Measurements from ENCODE around the gene CDH8. TPM values are rescaled to one million over a fixed set of nuclear protein-coding genes. Genes with fewer than 3 reads are reported as not detected.

Gene CDH8
- total RNA-seq, 1 experiment from 2014 or later = 50.5 TPM

DNA sequence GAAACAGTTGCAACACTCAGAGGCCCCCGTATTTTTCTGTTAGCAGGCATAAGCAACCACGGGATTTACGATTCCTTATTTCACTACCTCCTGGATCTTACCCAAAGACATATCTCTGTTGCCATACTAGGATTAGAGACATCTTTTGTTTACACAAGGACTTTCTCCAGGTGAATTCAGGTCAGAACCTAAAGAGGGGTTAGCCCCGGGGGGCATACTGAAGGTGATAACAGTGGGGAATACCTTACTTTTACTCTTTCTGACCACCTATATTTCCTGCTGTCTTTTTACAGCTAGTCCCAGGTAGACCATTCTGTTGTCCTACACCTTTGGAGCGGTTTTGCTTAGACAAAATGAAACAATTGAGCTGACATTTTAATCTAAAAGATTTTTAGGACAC is 27.9 kb upstream of the CDH8 start:
- no TSS peak for BruUV-seq (replicated peaks)
- no peak overlapping the region for H3K27ac ChIP-seq (ENCODE audit: low read depth, low read length, poor library complexity, severe bottlenecking)
- ChIA-PET POLR2A (ENCODE audit: low non-redundant PET) (interaction anchor here (0.6 kb wide), 1 partner anchor 142 kb away, joined by 3 read pairs; no protein-coding TSS in a partner anchor), CTCF (no interaction called here)
- H3K36me3 ChIP-seq (ENCODE audit: insufficient read depth, low read length, poor library complexity, severe bottlenecking) = no peaks in the 10 kb centered on the region
- no peaks in the 10 kb centered on the region for H3K27me3 ChIP-seq (replicated peaks; ENCODE audit: insufficient read depth, low read depth, low read length, poor library complexity)
- no peak overlapping the region for H3K4me3 ChIP-seq (ENCODE audit: low read depth, low read length, poor library complexity, severe bottlenecking)
- no peaks in the 10 kb centered on the region for H3K9me3 ChIP-seq (ENCODE audit: low read depth, low read length, poor library complexity, severe bottlenecking)
- DNase-seq (ENCODE audit: low spot score) = no peak
- H3K4me1 ChIP-seq (ENCODE audit: insufficient read depth, low read length, poor library complexity, severe bottlenecking) = no peaks in the 10 kb centered on the region
- TF ChIP-seq, protein P1, sequence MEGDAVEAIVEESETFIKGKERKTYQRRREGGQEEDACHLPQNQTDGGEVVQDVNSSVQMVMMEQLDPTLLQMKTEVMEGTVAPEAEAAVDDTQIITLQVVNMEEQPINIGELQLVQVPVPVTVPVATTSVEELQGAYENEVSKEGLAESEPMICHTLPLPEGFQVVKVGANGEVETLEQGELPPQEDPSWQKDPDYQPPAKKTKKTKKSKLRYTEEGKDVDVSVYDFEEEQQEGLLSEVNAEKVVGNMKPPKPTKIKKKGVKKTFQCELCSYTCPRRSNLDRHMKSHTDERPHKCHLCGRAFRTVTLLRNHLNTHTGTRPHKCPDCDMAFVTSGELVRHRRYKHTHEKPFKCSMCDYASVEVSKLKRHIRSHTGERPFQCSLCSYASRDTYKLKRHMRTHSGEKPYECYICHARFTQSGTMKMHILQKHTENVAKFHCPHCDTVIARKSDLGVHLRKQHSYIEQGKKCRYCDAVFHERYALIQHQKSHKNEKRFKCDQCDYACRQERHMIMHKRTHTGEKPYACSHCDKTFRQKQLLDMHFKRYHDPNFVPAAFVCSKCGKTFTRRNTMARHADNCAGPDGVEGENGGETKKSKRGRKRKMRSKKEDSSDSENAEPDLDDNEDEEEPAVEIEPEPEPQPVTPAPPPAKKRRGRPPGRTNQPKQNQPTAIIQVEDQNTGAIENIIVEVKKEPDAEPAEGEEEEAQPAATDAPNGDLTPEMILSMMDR (conservative IDR thresholded peaks at IDR 0.05; ENCODE audit: low read depth, low read length) = no peak
- no peak for TF ChIP-seq EZH2 (IDR thresholded peaks at IDR 0.05; ENCODE audit: borderline replicate concordance, low read depth, low read length, poor library complexity, severe bottlenecking)
- intact Hi-C loops (cut with micrococcal nuclease; ENCODE audit: unreplicated experiment) = no loop called here

DNA sequence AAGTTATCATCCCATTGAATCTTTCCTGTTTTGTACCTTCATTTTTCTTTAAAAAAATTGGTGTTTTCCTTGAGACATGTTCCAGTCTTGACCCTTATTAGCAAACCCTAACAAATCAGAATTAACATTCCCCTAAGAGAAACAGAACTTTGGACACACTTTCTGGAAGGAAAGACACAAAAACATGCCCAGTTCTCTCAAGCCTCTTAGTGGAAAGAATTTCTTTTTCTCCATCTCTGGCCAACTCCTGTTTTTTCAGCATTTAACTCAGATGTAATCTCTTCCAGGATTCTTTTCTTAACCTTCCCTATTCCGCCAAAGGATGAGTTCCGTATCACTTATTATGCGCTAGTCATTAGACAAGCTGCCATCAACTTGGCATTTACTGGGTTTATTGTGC is 23.9 kb upstream of the CDH8 start:
- ChIA-PET CTCF (no interaction called here), POLR2A (ENCODE audit: low non-redundant PET) (no interaction called here)
- no peaks in the 10 kb centered on the region for H3K27me3 ChIP-seq (replicated peaks; ENCODE audit: insufficient read depth, low read depth, low read length, poor library complexity)
- no peaks in the 10 kb centered on the region for H3K36me3 ChIP-seq (ENCODE audit: insufficient read depth, low read length, poor library complexity, severe bottlenecking)
- H3K27ac ChIP-seq (ENCODE audit: low read depth, low read length, poor library complexity, severe bottlenecking) = no peak overlapping the region
- DNase-seq (ENCODE audit: low spot score) = no peak
- no peaks in the 10 kb centered on the region for H3K9me3 ChIP-seq (ENCODE audit: low read depth, low read length, poor library complexity, severe bottlenecking)
- BruUV-seq (replicated peaks) = no TSS peak
- TF ChIP-seq EZH2 (IDR thresholded peaks at IDR 0.05; ENCODE audit: borderline replicate concordance, low read depth, low read length, poor library complexity, severe bottlenecking) = no peak
- no peak overlapping the region for H3K4me3 ChIP-seq (ENCODE audit: low read depth, low read length, poor library complexity, severe bottlenecking)
- H3K4me1 ChIP-seq (ENCODE audit: insufficient read depth, low read length, poor library complexity, severe bottlenecking) = no peaks in the 10 kb centered on the region
- intact Hi-C loops (cut with micrococcal nuclease; ENCODE audit: unreplicated experiment) = no loop called here

DNA sequence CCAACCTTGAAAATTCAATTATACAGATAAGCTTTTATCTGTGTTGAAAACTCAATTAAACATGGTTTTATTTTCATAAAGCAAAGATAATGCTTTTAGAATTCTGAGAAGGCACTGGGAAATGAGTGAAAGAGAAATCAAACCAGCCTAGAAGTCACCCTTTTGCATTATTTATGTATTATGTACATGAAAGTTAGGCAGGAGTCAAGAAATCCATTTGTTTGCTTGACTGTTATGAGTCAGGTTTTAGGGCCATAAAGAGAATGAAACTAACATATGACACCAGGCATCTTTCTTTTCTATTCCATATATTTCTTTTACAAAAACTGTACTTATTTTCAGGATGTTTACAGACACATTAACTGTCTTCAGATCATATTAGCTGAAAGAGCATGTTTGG is 23.3 kb upstream of the CDH8 start:
- no peaks in the 10 kb centered on the region for H3K9me3 ChIP-seq (ENCODE audit: low read depth, low read length, poor library complexity, severe bottlenecking)
- no peak overlapping the region for H3K27ac ChIP-seq (ENCODE audit: low read depth, low read length, poor library complexity, severe bottlenecking)
- intact Hi-C loops (cut with micrococcal nuclease; ENCODE audit: unreplicated experiment) = no loop called here
- no peaks in the 10 kb centered on the region for H3K4me1 ChIP-seq (ENCODE audit: insufficient read depth, low read length, poor library complexity, severe bottlenecking)
- ChIA-PET CTCF (no interaction called here), POLR2A (ENCODE audit: low non-redundant PET) (no interaction called here)
- no peak for DNase-seq (ENCODE audit: low spot score)
- H3K36me3 ChIP-seq (ENCODE audit: insufficient read depth, low read length, poor library complexity, severe bottlenecking) = no peaks in the 10 kb centered on the region
- H3K4me3 ChIP-seq (ENCODE audit: low read depth, low read length, poor library complexity, severe bottlenecking) = no peak overlapping the region
- TF ChIP-seq EZH2 (IDR thresholded peaks at IDR 0.05; ENCODE audit: borderline replicate concordance, low read depth, low read length, poor library complexity, severe bottlenecking) = no peak
- TF ChIP-seq, protein P1 (conservative IDR thresholded peaks at IDR 0.05; ENCODE audit: low read depth, low read length) = no peak
- no peaks in the 10 kb centered on the region for H3K27me3 ChIP-seq (replicated peaks; ENCODE audit: insufficient read depth, low read depth, low read length, poor library complexity)
- BruUV-seq (replicated peaks) = no TSS peak

DNA sequence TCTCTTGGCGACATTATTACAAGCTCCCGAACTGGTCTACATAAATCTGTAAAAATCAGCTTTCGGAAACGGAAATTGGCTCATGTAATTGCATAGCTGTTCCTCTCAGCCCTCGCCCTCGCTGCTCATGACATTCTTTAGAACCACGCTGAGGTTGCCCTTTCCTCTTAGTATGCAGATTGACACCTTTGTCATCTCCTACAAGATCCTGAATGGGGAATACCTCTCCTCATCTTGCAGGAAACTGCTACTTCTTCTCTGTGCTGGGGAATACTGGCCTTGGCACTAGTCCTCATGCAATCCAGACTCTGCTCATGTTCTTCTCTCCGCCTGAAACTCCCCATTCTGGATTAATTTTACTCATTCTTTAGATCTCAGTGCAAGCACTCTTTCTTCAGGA is 22.2 kb upstream of the CDH8 start:
- no peaks in the 10 kb centered on the region for H3K4me1 ChIP-seq (ENCODE audit: insufficient read depth, low read length, poor library complexity, severe bottlenecking)
- intact Hi-C loops (cut with micrococcal nuclease; ENCODE audit: unreplicated experiment) = no loop called here
- no peak for TF ChIP-seq EZH2 (IDR thresholded peaks at IDR 0.05; ENCODE audit: borderline replicate concordance, low read depth, low read length, poor library complexity, severe bottlenecking)
- TF ChIP-seq, protein P1 (conservative IDR thresholded peaks at IDR 0.05; ENCODE audit: low read depth, low read length) = no peak
- DNase-seq (ENCODE audit: low spot score) = no peak
- BruUV-seq (replicated peaks) = no TSS peak
- no peak overlapping the region for H3K4me3 ChIP-seq (ENCODE audit: low read depth, low read length, poor library complexity, severe bottlenecking)
- no peak overlapping the region for H3K27ac ChIP-seq (ENCODE audit: low read depth, low read length, poor library complexity, severe bottlenecking)
- no peaks in the 10 kb centered on the region for H3K27me3 ChIP-seq (replicated peaks; ENCODE audit: insufficient read depth, low read depth, low read length, poor library complexity)
- no peaks in the 10 kb centered on the region for H3K36me3 ChIP-seq (ENCODE audit: insufficient read depth, low read length, poor library complexity, severe bottlenecking)
- ChIA-PET POLR2A (ENCODE audit: low non-redundant PET) (no interaction called here), CTCF (no interaction called here)
- no peaks in the 10 kb centered on the region for H3K9me3 ChIP-seq (ENCODE audit: low read depth, low read length, poor library complexity, severe bottlenecking)

All from A673 (cell line).